ENCODE data around the gene GLUL. TPM values are rescaled to one million over a fixed set of nuclear protein-coding genes. Genes with fewer than 3 reads are reported as not detected.

GLUL gene
- total RNA-seq, 1 experiment from 2014 or later: 165 TPM

- BruUV-seq (replicated peaks): TSS peak; percentile 53
- Histone ChIP-seq H3K4me1 (ENCODE audit: control insufficient read depth in 1 of 2, insufficient read depth in 2 of 2, low read length in 2 of 2) (peaks cover 16 to 21% of the 10 kb centered on the region in 2 experiments), H3K4me3 (replicated peaks in 1 of 2; ENCODE audit: low read depth in 1 of 2, low read length in 2 of 2) (peak overlapping the region; percentile 71 to 85), H3K9me2 (ENCODE audit: insufficient read depth) (no peaks in the 10 kb centered on the region), H3K36me3 (ENCODE audit: control insufficient read depth in 1 of 2, insufficient read depth in 2 of 2, low read length in 2 of 2) (peaks cover 15% of the 10 kb centered on the region in 2 experiments), H3K27ac (ENCODE audit: low read depth, low read length) (peak overlapping the region; percentile 94), H3K4me2 (ENCODE audit: low read length) (peak overlapping the region; percentile 89), H3K9ac (ENCODE audit: low read length) (peak overlapping the region; percentile 87), H3K79me2 (ENCODE audit: insufficient read depth, low read length) (peaks cover 40% of the 10 kb centered on the region), H3K27me3 (ENCODE audit: insufficient read depth, low read length) (no peaks in the 10 kb centered on the region), H4K20me1 (ENCODE audit: insufficient read depth) (no peaks in the 10 kb centered on the region), H2AFZ (ENCODE audit: low read depth, low read length, poor library complexity, severe bottlenecking) (no peak overlapping the region), H3K9me3 (ENCODE audit: control insufficient read depth in 1 of 2, insufficient read depth in 1 of 2, low read depth in 1 of 2, low read length in 2 of 2) (no peaks in the 10 kb centered on the region)
- RAD21 ChIA-PET (ENCODE audit: low non-redundant PET in 1 of 2, low total read pairs in 2 of 2, uncharacterized antibody in 2 of 2, unreplicated experiment in 2 of 2): interaction anchor here in 1 of 2 experiments (1.0 kb wide), 1 partner anchor 249 kb away, joined by 6 read pairs; no protein-coding TSS in a partner anchor
- ATAC-seq (peak; percentile 42), DNase-seq (ENCODE audit: low read depth, low spot score) (no peak)
- POLR2A ChIA-PET: interaction anchor here (0.7 to 1.2 kb wide), 16 partner anchors 10 to 363 kb away, joined by 3 to 18 read pairs (median 4); no protein-coding TSS in a partner anchor
- CTCF ChIA-PET: interaction anchor here (0.9 to 1.7 kb wide), 5 partner anchors 249 to 456 kb away, joined by 3 to 11 read pairs (median 5); no protein-coding TSS in a partner anchor
- peak; percentile 32; the same call in 1 of the 2 replicates for TF ChIP-seq MAX (IDR thresholded peaks at IDR 0.05)
- TF ChIP-seq SRF (IDR thresholded peaks at IDR 0.05; ENCODE audit: low read depth): 0 out of 2 replicates have a peak, but pooled peaks have one; percentile 8
- no peak for TF ChIP-seq RAD21 (IDR thresholded peaks at IDR 0.05; ENCODE audit: low read depth)
- intact Hi-C loops (cut with micrococcal nuclease): loop anchor here (5.0 kb wide), 1 partner anchor 915 kb away; no protein-coding TSS in a partner anchor
Observed at GRCh38 chr1:182392050-182393028, 749 bp upstream of the GLUL start.

- Histone ChIP-seq H3K27me3 (ENCODE audit: insufficient read depth, low read length) (no peaks in the 10 kb centered on the region), H2AFZ (ENCODE audit: low read depth, low read length, poor library complexity, severe bottlenecking) (no peak overlapping the region), H3K79me2 (ENCODE audit: insufficient read depth, low read length) (peaks cover 45% of the 10 kb centered on the region), H3K36me3 (ENCODE audit: control insufficient read depth in 1 of 2, insufficient read depth in 2 of 2, low read length in 2 of 2) (peaks cover 28% of the 10 kb centered on the region in 2 experiments), H3K9me2 (ENCODE audit: insufficient read depth) (no peaks in the 10 kb centered on the region), H4K20me1 (ENCODE audit: insufficient read depth) (peaks cover 5% of the 10 kb centered on the region; the same call in 1 of the 2 replicates), H3K4me1 (ENCODE audit: control insufficient read depth in 1 of 2, insufficient read depth in 2 of 2, low read length in 2 of 2) (peaks cover 13 to 16% of the 10 kb centered on the region in 2 experiments), H3K9ac (ENCODE audit: low read length) (peak overlapping the region; percentile 87), H3K27ac (ENCODE audit: low read depth, low read length) (peak overlapping the region; percentile 94), H3K4me3 (replicated peaks in 1 of 2; ENCODE audit: low read depth in 1 of 2, low read length in 2 of 2) (peak overlapping the region; percentile 71 to 85), H3K4me2 (ENCODE audit: low read length) (peak overlapping the region; percentile 89), H3K9me3 (ENCODE audit: control insufficient read depth in 1 of 2, insufficient read depth in 1 of 2, low read depth in 1 of 2, low read length in 2 of 2) (no peaks in the 10 kb centered on the region)
- no peak for DNase-seq (ENCODE audit: low read depth, low spot score)
- ATAC-seq: no peak; the same call in 1 of the 2 replicates
- ChIA-PET CTCF (no interaction called here), POLR2A (no interaction called here), RAD21 (ENCODE audit: low non-redundant PET in 1 of 2, low total read pairs in 2 of 2, uncharacterized antibody in 2 of 2, unreplicated experiment in 2 of 2) (no interaction called here)
- 0 out of 6 replicates have a peak, but pooled peaks of 1 of the 3 experiments have one; percentile 11 for TF ChIP-seq CTCF (IDR thresholded peaks at IDR 0.05 in 2 of 3, conservative IDR thresholded peaks at IDR 0.05 in 1 of 3; ENCODE audit: borderline replicate concordance in 1 of 3, insufficient read depth in 1 of 3, low read depth in 2 of 3, low read length in 2 of 3)
- no peak for TF ChIP-seq EGR1 (IDR thresholded peaks at IDR 0.05; ENCODE audit: low read depth)
- TF ChIP-seq REST (IDR thresholded peaks at IDR 0.05; ENCODE audit: low read depth): no peak
- no peak for TF ChIP-seq ZBTB33 (IDR thresholded peaks at IDR 0.05; ENCODE audit: extremely low read depth, insufficient replicate concordance, low read length)
- intact Hi-C loops (cut with micrococcal nuclease): loop anchor here (5.0 kb wide), 1 partner anchor 914 kb away; no protein-coding TSS in a partner anchor
- BruUV-seq (replicated peaks): no TSS peak
Observed at GRCh38 chr1:182391028-182391361, 595 bp downstream of the GLUL start.
